Measurements from ENCODE around the gene TRIM67.

GRCh38 chr1:231194843-231195516 is 33.1 kb downstream of the TRIM67 start:
- no peak for TF ChIP-seq CTCF (IDR thresholded peaks at IDR 0.05)
- TF ChIP-seq POLR2A (IDR thresholded peaks at IDR 0.05): no peak
- no peak for TF ChIP-seq EP300 (IDR thresholded peaks at IDR 0.05)
